GM12875 (cell line): ENCODE measurements around the gene HORMAD1.

Experiments
- H3K4me3 ChIP-seq: one replicate; pipeline ENCODE4 v1.5.1; 2011; ENCODE audit warnings: low read depth, low read length, control low read depth
- TF ChIP-seq, protein P1 (sequence below): IDR thresholded peaks from 2 replicates; pipeline ENCODE4 v1.5.1; 2011; ENCODE audit warnings: low read depth, mild to moderate bottlenecking, control low read depth, inconsistent platforms, low read length, moderate library complexity, borderline replicate concordance; ENCODE audit not compliant: insufficient read depth

The HORMAD1 gene

DNA sequence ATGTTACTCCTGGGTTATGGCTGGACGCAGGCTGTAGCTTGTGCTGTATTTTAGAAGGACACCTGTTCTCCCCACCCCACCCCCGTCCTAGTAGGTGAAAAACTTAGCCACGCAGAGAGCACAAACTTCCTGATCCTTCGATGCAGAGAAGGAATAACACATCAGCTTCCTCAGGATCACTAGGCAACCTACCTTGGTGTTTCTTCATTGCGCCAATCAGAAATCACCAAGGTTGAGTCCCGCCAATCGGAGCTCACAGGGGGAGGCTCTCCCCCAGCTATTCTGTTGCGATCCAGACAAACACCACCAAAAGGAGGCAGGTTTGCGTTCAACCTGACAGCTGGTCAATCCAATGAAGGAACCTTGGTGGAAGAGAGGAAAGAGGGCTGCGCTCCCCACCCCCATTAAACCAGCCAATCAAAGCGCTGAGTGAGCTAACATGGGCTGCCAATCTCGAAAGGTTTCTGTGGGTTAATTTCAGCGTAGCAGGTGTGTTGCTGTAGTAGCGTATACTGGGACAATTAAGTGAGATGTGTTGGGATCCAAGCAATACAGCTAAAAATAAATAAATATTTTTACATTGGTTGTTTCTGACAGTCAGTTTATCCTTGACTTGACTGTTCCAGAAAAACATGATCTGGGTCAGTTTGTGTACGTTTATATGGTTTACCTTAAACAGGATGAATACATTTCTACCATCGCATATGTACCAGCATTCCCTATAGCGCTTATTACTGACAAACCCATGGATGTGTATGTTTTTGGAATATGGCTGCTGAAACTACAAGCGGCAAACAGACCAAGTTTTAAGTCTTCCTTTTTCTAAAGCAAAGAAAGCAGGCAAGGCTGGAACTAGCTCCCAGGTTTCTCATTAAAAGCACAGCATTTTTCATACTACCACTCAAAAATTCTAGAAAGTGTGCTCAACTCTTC is 23.4 kb downstream of the HORMAD1 start, which contains the start of gene GOLPH3L:
Gene GOLPH3L (minus strand): TSS at position 160 of the 933 bp plus-strand sequence. CDS start 2,316 bp downstream, outside the sequence.
- peak within 1 kb of the TSS; percentile 59 for H3K4me3 ChIP-seq
- TF ChIP-seq, protein P1, sequence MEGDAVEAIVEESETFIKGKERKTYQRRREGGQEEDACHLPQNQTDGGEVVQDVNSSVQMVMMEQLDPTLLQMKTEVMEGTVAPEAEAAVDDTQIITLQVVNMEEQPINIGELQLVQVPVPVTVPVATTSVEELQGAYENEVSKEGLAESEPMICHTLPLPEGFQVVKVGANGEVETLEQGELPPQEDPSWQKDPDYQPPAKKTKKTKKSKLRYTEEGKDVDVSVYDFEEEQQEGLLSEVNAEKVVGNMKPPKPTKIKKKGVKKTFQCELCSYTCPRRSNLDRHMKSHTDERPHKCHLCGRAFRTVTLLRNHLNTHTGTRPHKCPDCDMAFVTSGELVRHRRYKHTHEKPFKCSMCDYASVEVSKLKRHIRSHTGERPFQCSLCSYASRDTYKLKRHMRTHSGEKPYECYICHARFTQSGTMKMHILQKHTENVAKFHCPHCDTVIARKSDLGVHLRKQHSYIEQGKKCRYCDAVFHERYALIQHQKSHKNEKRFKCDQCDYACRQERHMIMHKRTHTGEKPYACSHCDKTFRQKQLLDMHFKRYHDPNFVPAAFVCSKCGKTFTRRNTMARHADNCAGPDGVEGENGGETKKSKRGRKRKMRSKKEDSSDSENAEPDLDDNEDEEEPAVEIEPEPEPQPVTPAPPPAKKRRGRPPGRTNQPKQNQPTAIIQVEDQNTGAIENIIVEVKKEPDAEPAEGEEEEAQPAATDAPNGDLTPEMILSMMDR: no peak

DNA sequence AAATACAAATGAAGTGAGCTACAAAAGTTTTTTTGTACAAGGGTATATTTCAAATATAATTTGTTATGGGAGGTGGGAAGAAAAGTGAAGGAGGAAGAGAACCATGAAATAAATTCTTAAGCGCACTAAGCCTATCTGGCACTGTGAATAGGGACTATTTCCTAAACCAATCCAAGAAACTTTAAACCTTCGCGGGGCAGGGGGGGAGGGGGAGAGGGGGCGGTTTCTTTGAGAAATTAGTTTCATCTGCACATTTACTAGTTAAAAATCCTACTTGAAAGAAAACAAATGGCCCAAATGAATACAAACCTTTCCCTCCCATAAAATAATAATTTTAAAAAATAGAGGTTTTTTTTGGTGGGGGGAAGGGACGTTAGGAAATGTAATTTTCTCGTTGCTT is 24.1 kb downstream of the HORMAD1 start:
- TF ChIP-seq, protein P1: no peak

DNA sequence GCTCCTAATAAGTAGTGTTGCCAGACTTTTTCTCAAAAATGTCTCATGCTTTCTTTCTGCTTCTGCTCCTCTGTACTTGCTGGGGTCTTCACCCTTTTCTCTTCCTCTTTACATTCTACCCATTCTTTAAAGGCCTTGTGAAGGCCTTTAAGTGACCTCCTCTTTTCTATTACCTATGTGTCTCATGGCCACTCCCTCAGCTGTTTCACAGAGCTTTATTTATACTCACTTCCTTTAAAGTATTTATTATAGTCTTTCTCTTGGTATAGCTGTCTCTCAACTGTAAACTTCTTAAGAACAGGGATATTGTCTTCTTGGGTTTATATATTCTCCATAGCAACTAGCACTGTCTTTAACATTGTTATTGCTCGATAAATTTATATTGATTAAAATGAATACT is 24.5 kb downstream of the HORMAD1 start:
- TF ChIP-seq, protein P1: no peak
- peak overlapping the region; percentile 59 for H3K4me3 ChIP-seq

More for the DNA sequence above, 24.1 kb downstream of the HORMAD1 start:
- H3K4me3 ChIP-seq: peak overlapping the region; percentile 59

DNA sequence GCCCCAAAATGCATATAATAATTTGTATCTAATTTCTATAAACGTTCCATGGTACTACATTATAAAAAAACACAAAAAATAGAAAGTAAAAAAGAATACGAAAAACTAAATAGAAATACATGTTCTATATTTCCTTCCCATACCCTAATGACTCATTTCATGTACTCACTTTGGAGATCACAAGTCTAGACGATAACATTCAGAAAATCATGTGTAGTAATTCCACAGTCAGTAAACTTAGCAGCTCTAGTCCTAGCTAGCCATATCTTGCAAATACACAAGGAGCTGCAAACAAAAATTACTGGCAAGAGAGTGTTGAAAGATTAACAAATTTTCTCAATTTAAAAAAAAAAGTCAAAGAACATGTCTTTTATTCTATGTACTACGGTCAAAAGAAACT is 25.1 kb downstream of the HORMAD1 start:
- no peak overlapping the region for H3K4me3 ChIP-seq
- TF ChIP-seq, protein P1: no peak

DNA sequence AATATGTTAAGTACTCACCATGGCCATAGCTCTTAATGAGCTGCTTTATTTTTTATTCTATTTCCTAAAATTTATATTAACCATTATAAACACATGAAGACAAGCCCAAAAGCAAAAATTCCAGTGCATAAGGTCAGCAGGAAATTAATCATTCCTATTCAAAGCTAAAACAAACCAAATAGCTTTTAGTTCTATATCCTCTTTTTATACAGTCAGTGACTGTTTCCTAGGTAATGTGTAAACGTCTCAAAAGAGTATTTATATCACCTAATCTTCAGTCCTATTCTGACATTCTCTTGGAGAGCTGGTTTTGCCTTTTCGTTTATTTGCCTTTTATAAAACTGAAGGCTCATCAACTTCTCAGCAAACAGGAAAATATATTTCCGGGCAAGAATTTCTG is 28.0 kb downstream of the HORMAD1 start:
- no peak overlapping the region for H3K4me3 ChIP-seq
- TF ChIP-seq, protein P1: no peak

DNA sequence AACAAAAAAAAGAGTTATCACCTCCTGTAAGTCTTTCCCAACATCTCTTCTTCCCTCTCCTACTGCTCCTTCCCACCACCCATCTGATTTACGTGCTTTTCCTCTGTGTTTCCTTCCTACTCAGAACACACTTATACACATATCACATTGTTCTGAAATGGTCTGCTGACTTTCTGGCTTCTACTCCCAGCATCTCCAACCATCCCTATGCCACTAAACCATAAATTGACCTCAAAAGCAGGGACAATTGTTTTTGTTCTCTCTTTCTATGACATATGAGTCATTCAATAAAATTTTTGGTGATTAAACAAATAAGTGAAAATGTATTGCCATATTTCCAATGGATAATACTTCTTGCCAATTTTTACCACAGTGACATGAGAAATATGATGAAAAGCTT is 31.9 kb downstream of the HORMAD1 start:
- H3K4me3 ChIP-seq: no peak overlapping the region
- TF ChIP-seq, protein P1: no peak

DNA sequence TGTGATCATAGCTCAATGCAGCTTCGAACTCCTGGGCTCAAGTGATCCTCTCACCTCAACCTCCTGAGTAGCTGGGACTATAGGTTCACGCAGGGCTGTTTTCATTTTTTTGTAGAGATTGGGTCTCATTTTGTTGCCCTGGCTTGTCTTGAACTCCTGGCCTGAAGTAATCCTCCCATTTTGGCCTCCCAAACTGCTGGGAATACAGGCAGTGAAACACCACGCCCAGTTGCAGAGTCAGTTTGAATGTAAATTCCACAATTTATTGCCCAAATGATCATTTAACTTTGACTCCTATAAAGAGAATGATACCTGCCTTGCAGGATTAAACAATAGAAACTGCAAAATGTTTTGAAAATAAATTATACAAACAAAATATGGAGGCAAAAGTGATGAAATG is 34.4 kb downstream of the HORMAD1 start:
- H3K4me3 ChIP-seq: no peak overlapping the region
- TF ChIP-seq, protein P1: no peak
